Measurements from ENCODE around the gene PSMB11. TPM values are rescaled to one million over a fixed set of nuclear protein-coding genes. Genes with fewer than 3 reads are reported as not detected.
A peak's percentile ranks its signal among the peaks of the same experiment; 100 is the strongest.

The PSMB11 gene
- total RNA-seq, 1 experiment from 2014 or later = not detected

DNA sequence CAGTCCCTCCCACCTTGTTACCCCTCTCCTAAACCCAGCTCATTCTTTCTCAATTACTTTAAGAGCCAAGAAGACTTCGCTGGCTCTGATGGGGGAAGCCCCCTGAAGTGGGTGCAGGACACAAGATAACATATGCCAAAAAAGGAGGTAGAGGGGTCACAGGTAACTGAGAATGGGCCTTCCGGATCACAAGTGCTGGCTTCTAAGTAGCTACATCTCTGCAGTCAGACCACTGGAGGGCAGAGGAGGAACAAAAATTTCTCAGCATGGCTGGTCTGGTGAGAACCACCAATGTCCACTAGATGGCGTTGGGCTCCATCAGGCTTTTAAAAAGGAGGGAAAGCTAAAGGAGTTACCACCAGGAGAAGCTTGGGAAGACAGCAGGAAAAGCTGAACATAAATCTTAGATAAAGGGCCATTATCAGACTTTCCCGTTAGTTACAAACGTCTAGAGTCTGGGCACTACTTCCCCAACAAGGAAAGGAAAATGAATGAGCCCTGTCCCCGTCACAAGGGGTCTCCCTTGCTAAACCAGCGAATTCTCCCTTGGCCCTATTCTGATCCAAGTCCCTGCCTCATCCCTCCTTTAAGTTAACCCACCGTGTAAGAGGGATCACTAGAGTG lies 26.9 kb downstream of the PSMB11 start:
- peak; percentile 89 for DNase-seq
- POLR2A ChIA-PET = interaction anchor here (0.6 to 1.6 kb wide), 4 partner anchors 10 to 62 kb away, joined by 3 to 23 read pairs (median 8); partner anchors contain the start of genes ACIN1 and C14orf119
- BruUV-seq (replicated peaks) = TSS peak; percentile 0
- peaks cover 90% of the 10 kb centered on the region for H3K36me3 Mint-ChIP-seq (ENCODE audit: insufficient read depth, unreplicated experiment)
- H3K4me3 ChIP-seq (ENCODE audit: low read depth, low read length) = no peak overlapping the region
- peaks cover 13% of the 10 kb centered on the region for H3K4me1 ChIP-seq
- TF ChIP-seq, protein P1, sequence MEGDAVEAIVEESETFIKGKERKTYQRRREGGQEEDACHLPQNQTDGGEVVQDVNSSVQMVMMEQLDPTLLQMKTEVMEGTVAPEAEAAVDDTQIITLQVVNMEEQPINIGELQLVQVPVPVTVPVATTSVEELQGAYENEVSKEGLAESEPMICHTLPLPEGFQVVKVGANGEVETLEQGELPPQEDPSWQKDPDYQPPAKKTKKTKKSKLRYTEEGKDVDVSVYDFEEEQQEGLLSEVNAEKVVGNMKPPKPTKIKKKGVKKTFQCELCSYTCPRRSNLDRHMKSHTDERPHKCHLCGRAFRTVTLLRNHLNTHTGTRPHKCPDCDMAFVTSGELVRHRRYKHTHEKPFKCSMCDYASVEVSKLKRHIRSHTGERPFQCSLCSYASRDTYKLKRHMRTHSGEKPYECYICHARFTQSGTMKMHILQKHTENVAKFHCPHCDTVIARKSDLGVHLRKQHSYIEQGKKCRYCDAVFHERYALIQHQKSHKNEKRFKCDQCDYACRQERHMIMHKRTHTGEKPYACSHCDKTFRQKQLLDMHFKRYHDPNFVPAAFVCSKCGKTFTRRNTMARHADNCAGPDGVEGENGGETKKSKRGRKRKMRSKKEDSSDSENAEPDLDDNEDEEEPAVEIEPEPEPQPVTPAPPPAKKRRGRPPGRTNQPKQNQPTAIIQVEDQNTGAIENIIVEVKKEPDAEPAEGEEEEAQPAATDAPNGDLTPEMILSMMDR (IDR thresholded peaks at IDR 0.05; ENCODE audit: insufficient read depth in 1 of 2, low read depth in 1 of 2, low read length in 1 of 2, severe bottlenecking in 1 of 2, unreplicated experiment in 1 of 2) = peak; percentile 95 to 98
- no peaks in the 10 kb centered on the region for H3K9me3 ChIP-seq
- H3K27me3 Mint-ChIP-seq (ENCODE audit: insufficient read depth, unreplicated experiment) = no peaks in the 10 kb centered on the region
- H3K4me3 Mint-ChIP-seq (ENCODE audit: unreplicated experiment) = peak overlapping the region; percentile 42
- CTCF ChIA-PET = interaction anchor here (0.6 to 2.0 kb wide), 42 partner anchors 10 to 1046 kb away, joined by 3 to 110 read pairs (median 4); partner anchors contain the start of genes ACIN1, C14orf119, CDH24 and CEBPE
- H3K9me3 Mint-ChIP-seq (ENCODE audit: unreplicated experiment) = no peaks in the 10 kb centered on the region
- H3K36me3 ChIP-seq (ENCODE audit: control insufficient read depth, insufficient read depth, low read length) = peaks cover 7% of the 10 kb centered on the region
- H3K27me3 ChIP-seq (replicated peaks; ENCODE audit: control insufficient read depth, insufficient read depth, low read length) = no peaks in the 10 kb centered on the region
- H3K27ac Mint-ChIP-seq (ENCODE audit: unreplicated experiment) = peak overlapping the region; percentile 60
- H3K4me1 Mint-ChIP-seq (ENCODE audit: low read depth, unreplicated experiment) = peaks cover 32% of the 10 kb centered on the region
- intact Hi-C loops (cut with micrococcal nuclease; ENCODE audit: unreplicated experiment) = loop anchor here (1.0 to 2.0 kb wide), 2 partner anchors 40 to 118 kb away; no protein-coding TSS in a partner anchor

DNA sequence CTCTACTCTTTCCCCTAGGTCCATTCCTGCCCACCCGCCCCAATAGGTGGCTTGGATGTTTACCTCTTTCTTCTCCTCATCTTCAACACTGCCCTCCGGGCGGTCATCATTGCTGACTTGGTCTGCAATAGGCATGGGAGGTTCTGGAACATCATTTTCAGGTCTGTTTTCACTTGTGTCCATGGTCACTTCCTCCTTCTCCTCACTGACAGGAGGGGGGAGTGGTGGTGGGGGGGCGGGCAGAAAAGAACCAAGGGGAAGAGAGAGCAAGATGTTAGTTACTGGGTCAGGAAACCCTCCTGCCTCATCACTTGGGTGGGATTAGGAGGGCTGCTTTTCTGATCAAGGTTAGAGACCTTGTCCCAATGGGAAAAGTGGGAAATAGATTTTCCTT lies 27.4 kb downstream of the PSMB11 start:
- H3K27ac Mint-ChIP-seq (ENCODE audit: unreplicated experiment) = peak overlapping the region; percentile 60
- BruUV-seq (replicated peaks) = no TSS peak
- ChIA-PET CTCF (interaction anchor here (0.6 to 2.0 kb wide), 38 partner anchors 9 to 1045 kb away, joined by 3 to 110 read pairs (median 4); partner anchors contain the start of genes ACIN1, C14orf119, CDH24 and CEBPE), POLR2A (interaction anchor here (0.6 to 1.6 kb wide), 4 partner anchors 11 to 62 kb away, joined by 3 to 23 read pairs (median 8); partner anchors contain the start of genes ACIN1 and C14orf119)
- TF ChIP-seq, protein P1 (IDR thresholded peaks at IDR 0.05; ENCODE audit: insufficient read depth in 1 of 2, low read depth in 1 of 2, low read length in 1 of 2, severe bottlenecking in 1 of 2, unreplicated experiment in 1 of 2) = no peak
- peaks cover 32% of the 10 kb centered on the region for H3K4me1 Mint-ChIP-seq (ENCODE audit: low read depth, unreplicated experiment)
- H3K36me3 Mint-ChIP-seq (ENCODE audit: insufficient read depth, unreplicated experiment) = peaks cover 90% of the 10 kb centered on the region
- H3K9me3 Mint-ChIP-seq (ENCODE audit: unreplicated experiment) = no peaks in the 10 kb centered on the region
- DNase-seq = no peak
- Histone ChIP-seq H3K4me3 (ENCODE audit: low read depth, low read length) (no peak overlapping the region), H3K27me3 (replicated peaks; ENCODE audit: control insufficient read depth, insufficient read depth, low read length) (no peaks in the 10 kb centered on the region), H3K36me3 (ENCODE audit: control insufficient read depth, insufficient read depth, low read length) (peaks cover 7% of the 10 kb centered on the region), H3K9me3 (no peaks in the 10 kb centered on the region), H3K4me1 (peaks cover 13% of the 10 kb centered on the region)
- no peaks in the 10 kb centered on the region for H3K27me3 Mint-ChIP-seq (ENCODE audit: insufficient read depth, unreplicated experiment)
- intact Hi-C loops (cut with micrococcal nuclease; ENCODE audit: unreplicated experiment) = loop anchor here (1.0 to 2.0 kb wide), 2 partner anchors 40 to 117 kb away; no protein-coding TSS in a partner anchor
- H3K4me3 Mint-ChIP-seq (ENCODE audit: unreplicated experiment) = no peak overlapping the region

DNA sequence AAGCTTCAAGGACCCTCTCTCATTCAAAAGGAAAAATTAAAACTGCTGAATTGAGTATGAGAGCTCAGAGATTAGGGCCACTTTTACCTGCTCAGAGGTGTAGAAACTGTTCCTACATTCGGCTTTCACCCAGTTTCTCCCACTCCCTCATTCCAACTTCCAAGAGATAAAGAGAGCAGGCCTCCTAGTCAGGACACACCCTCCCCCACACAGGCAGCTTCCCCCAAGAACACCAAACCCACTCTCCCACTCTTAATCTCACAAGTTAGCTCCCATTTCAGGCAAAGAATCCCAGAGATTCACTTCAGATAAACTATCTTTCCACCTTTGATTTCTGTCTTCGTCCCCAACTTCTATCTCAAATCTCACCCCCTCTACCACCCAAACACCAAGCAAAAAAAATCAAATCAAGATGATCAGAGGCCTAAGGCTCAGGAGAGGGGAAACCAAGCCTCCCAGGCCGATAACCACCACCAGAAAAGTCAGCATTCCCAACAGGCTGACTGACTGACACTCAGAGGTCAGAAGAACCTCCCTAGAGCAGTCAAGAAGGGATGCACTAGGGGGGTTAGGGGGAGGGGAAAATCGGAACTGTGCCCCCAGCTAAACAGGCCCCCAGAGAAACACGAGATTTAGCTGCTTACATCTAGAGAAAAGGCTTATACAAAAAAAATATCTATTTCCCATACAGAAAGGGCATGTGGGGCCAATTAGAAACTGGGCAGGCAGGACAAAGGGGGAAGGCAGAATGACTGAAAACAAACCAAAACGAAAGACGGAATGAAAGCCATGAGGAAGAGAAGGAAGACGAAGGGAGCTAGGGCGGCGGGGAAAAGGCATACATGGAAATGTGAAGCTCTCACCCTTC lies 28.5 kb downstream of the PSMB11 start:
- no TSS peak for BruUV-seq (replicated peaks)
- H3K36me3 Mint-ChIP-seq (ENCODE audit: insufficient read depth, unreplicated experiment) = peaks cover 90% of the 10 kb centered on the region
- DNase-seq = no peak
- Histone ChIP-seq H3K36me3 (ENCODE audit: control insufficient read depth, insufficient read depth, low read length) (peaks cover 7% of the 10 kb centered on the region), H3K4me3 (ENCODE audit: low read depth, low read length) (peak overlapping the region; percentile 79), H3K4me1 (peaks cover 13% of the 10 kb centered on the region), H3K27me3 (replicated peaks; ENCODE audit: control insufficient read depth, insufficient read depth, low read length) (no peaks in the 10 kb centered on the region), H3K9me3 (no peaks in the 10 kb centered on the region)
- TF ChIP-seq, protein P1 (IDR thresholded peaks at IDR 0.05; ENCODE audit: insufficient read depth in 1 of 2, low read depth in 1 of 2, low read length in 1 of 2, severe bottlenecking in 1 of 2, unreplicated experiment in 1 of 2) = no peak
- no peaks in the 10 kb centered on the region for H3K9me3 Mint-ChIP-seq (ENCODE audit: unreplicated experiment)
- H3K27me3 Mint-ChIP-seq (ENCODE audit: insufficient read depth, unreplicated experiment) = no peaks in the 10 kb centered on the region
- H3K27ac Mint-ChIP-seq (ENCODE audit: unreplicated experiment) = peak overlapping the region; percentile 93
- H3K4me1 Mint-ChIP-seq (ENCODE audit: low read depth, unreplicated experiment) = peaks cover 32% of the 10 kb centered on the region
- POLR2A ChIA-PET = no interaction called here
- CTCF ChIA-PET = interaction anchor here (0.5 to 3.1 kb wide), 10 partner anchors 8 to 1174 kb away, joined by 3 to 24 read pairs (median 5); partner anchors contain the start of genes ACIN1 and C14orf119
- intact Hi-C loops (cut with micrococcal nuclease; ENCODE audit: unreplicated experiment) = loop anchor here (2.0 kb wide), 1 partner anchor 24 kb away; the partner anchor contains the start of genes ACIN1 and C14orf119
- H3K4me3 Mint-ChIP-seq (ENCODE audit: unreplicated experiment) = peak overlapping the region; percentile 100

All from Caco-2 (cell line).